ENCODE results near the gene SMO.

GRCh38 chr7:129210256-129210988 is 22.0 kb downstream of the SMO start:
- no peak for TF ChIP-seq FOXA1 (IDR thresholded peaks at IDR 0.05)
- peak; percentile 85 for TF ChIP-seq CTCF (IDR thresholded peaks at IDR 0.05; ENCODE audit: low read depth, low read length, missing input control)
- peak; percentile 96 to 99 for TF ChIP-seq RAD21 (IDR thresholded peaks at IDR 0.05)

Data from liver (tissue), 3 donors.